ENCODE data around the gene TNNI2.

Gene TNNI2

GRCh38 chr11:1888811-1889210, 50.0 kb downstream of the TNNI2 start:
- no peak for DNase-seq (ENCODE audit: low read depth)

GRCh38 chr11:1889224-1889930, 50.6 kb downstream of the TNNI2 start:
- DNase-seq (ENCODE audit: low read depth), result peak; percentile 47

DNA sequence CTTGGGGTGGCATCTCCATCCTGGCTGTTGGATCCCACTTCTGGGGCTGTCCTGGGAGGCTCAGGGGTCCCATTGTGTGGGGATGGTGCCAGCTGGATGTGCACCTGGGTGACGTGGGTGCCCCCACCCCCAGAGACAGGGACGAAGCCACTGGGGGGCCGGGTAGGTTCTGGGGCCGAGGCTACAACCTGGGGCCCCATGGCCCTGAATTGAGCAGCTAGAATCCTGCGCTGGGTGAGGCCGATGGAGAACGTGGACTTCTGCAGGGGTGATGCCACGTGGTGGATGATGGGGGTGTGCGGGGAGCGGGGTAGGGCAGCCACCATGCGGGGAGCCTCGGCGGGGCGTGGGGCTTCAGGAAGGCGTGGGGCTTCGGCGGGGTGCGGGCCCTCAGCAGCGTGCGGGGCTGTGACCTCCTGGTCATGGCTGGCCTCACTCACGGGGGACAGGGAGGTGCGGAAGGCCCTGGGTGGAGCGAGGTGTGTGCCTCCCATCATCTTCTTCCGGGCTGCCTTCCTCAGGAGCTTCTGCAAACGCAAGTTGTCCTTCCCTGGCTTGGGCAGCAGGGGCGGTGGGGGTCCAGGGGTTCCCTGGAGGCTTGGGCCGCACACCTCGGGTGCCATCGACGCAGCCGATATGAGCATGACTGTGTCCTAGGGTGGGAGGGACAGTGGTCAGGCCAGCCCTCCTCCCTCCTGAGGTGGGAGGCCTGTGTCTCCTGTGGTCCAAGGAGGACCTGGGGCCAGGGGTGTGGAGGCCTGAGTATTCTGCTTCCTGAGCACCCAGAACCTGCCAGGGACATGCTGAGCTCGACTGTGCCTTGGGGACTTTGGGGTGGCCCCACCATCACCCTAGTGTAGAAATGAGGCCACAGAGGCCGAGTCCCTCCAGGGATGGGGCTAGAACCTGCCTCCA, 51.4 kb downstream of the TNNI2 start:
- DNase-seq (ENCODE audit: low read depth), result no peak

All from stimulated activated CD8-positive, alpha-beta memory T cell treated with anti-CD3 and anti-CD28 coated beads, Interleukin-15, amount 100 ng/mL, for 1 hour (primary cell).